GM23338 (cell line): ENCODE measurements around the gene NRROS. TPM values are rescaled to one million over a fixed set of nuclear protein-coding genes. Genes with fewer than 3 reads are reported as not detected.

Experiments used
- ATAC-seq: fragments of 200-7000 bp; cut with Tn5 transposase; 3 replicates; pipeline ENCODE4 v1.9.1; 2020
- DNase-seq: peaks from one replicate; pipeline ENCODE4 v3.0.0-alpha.2; 2015; ENCODE audit warnings: low spot score
- H2AFZ ChIP-seq: fragments of 200-600 bp; sonication (generic); 2 replicates; pipeline ENCODE4 v1.8.0; 2016; ENCODE audit warnings: antibody characterized with exemption, mild to moderate bottlenecking, moderate library complexity
- H3F3A ChIP-seq: fragments of 200-600 bp; sonication (generic); replicated peaks from 2 replicates; pipeline ENCODE4 v1.8.0; 2017; ENCODE audit warnings: antibody characterized with exemption, mixed run types, low read depth
- H3K27ac ChIP-seq: fragments of 200-600 bp; sonication (generic); 2 replicates; pipeline ENCODE4 v1.6.1; 2016; ENCODE audit warnings: low read depth
- H3K27me3 ChIP-seq: fragments of 200-600 bp; sonication (generic); 2 replicates; pipeline ENCODE4 v1.8.0; 2016; ENCODE audit warnings: mild to moderate bottlenecking, mixed run types, moderate library complexity; ENCODE audit not compliant: insufficient read depth
- H3K36me3 ChIP-seq: fragments of 200-600 bp; sonication (generic); 2 replicates; pipeline ENCODE4 v1.8.0; 2016; ENCODE audit warnings: mild to moderate bottlenecking; ENCODE audit not compliant: insufficient read depth
- H3K4me1 ChIP-seq: fragments of 200-600 bp; sonication (generic); 2 replicates; pipeline ENCODE4 v1.8.0; 2016; ENCODE audit warnings: mild to moderate bottlenecking, moderate library complexity; ENCODE audit not compliant: insufficient read depth
- H3K4me2 ChIP-seq: fragments of 200-600 bp; sonication (generic); 2 replicates; pipeline ENCODE4 v1.7.1; 2017; ENCODE audit warnings: mixed run types
- H3K4me3 ChIP-seq: fragments of 200-600 bp; sonication (generic); 2 replicates; pipeline ENCODE4 v1.6.1; 2016; ENCODE audit warnings: mixed run types
- H3K79me2 ChIP-seq: fragments of 200-600 bp; sonication (generic); replicated peaks from 2 replicates; pipeline ENCODE4 v1.8.0; 2017; ENCODE audit warnings: mild to moderate bottlenecking; ENCODE audit not compliant: insufficient read depth
- H3K9me2 ChIP-seq: fragments of 200-600 bp; sonication (generic); 2 replicates; pipeline ENCODE4 v1.8.0; 2017; ENCODE audit not compliant: insufficient read depth
- H4K20me1 ChIP-seq: fragments of 200-600 bp; sonication (generic); replicated peaks from 2 replicates; pipeline ENCODE4 v1.8.0; 2017; ENCODE audit warnings: mild to moderate bottlenecking; ENCODE audit not compliant: insufficient read depth
- H3K27ac Mint-ChIP-seq: 2 replicates; pipeline ENCODE4 v1.8.0; 2020; ENCODE audit warnings: inconsistent platforms, mild to moderate bottlenecking, moderate library complexity, mixed read lengths
- H3K27me3 Mint-ChIP-seq: 3 replicates; pipeline ENCODE4 v1.8.0; 2022; ENCODE audit warnings: low read depth, mild to moderate bottlenecking, moderate library complexity, mixed read lengths, inconsistent platforms; ENCODE audit not compliant: insufficient read depth, poor library complexity
- H3K36me3 Mint-ChIP-seq: 3 replicates; pipeline ENCODE4 v1.8.0; 2021; ENCODE audit warnings: low read depth, mild to moderate bottlenecking, inconsistent platforms, moderate library complexity, mixed read lengths
- H3K4me1 Mint-ChIP-seq: 3 replicates; pipeline ENCODE4 v1.8.0; 2020; ENCODE audit warnings: mild to moderate bottlenecking, inconsistent platforms, mixed read lengths
- H3K4me3 Mint-ChIP-seq: 3 replicates; pipeline ENCODE4 v1.8.0; 2021; ENCODE audit warnings: moderate library complexity, mild to moderate bottlenecking, inconsistent platforms, mixed read lengths
- H3K9me3 Mint-ChIP-seq: 3 replicates; pipeline ENCODE4 v1.8.0; 2020; ENCODE audit warnings: moderate library complexity, mild to moderate bottlenecking, inconsistent platforms, mixed read lengths
- CREB1 ChIP-seq: fragments of 250-450 bp; sonication (Bioruptor Pico); IDR thresholded peaks from 2 replicates; pipeline ENCODE4 v1.5.0; 2020; ENCODE audit warnings: low read depth, mild to moderate bottlenecking, moderate library complexity
- CTCF ChIP-seq, 2 experiments: fragments of 200-600 bp in 1 of 2; sonication (generic) in 1 of 2; conservative IDR thresholded peaks; 2 replicates each; pipeline versions ENCODE4 v1.5.1 to v1.6.1; 2016 to 2017; ENCODE audit warnings: antibody characterized with exemption in 2 of 2, low read depth in 2 of 2, mild to moderate bottlenecking in 2 of 2, moderate library complexity in 1 of 2
- ETS1 ChIP-seq: IDR thresholded peaks from 2 replicates; pipeline ENCODE4 v1.6.1; 2016; ENCODE audit warnings: antibody characterized with exemption
- EZH2 ChIP-seq: fragments of 200-600 bp; sonication (generic); IDR thresholded peaks from one replicate; pipeline ENCODE4 v1.8.0; 2017; ENCODE audit warnings: antibody characterized with exemption, mild to moderate bottlenecking, low read depth; ENCODE audit not compliant: unreplicated experiment
- EZH2phosphoT487 ChIP-seq: fragments of 200-600 bp; sonication (generic); IDR thresholded peaks from one replicate; pipeline ENCODE4 v1.8.1; 2018; ENCODE audit warnings: antibody characterized with exemption; ENCODE audit not compliant: unreplicated experiment
- JUNB ChIP-seq: IDR thresholded peaks from one replicate; pipeline ENCODE4 v1.6.1; 2016; ENCODE audit warnings: antibody characterized with exemption; ENCODE audit not compliant: unreplicated experiment
- NANOG ChIP-seq: IDR thresholded peaks from 2 replicates; pipeline ENCODE4 v1.6.1; 2016; ENCODE audit warnings: antibody characterized with exemption, borderline replicate concordance
- POLR2AphosphoS5 ChIP-seq: IDR thresholded peaks from 2 replicates; pipeline ENCODE4 v1.6.1; 2016; ENCODE audit warnings: antibody characterized with exemption, low read depth
- REST ChIP-seq: IDR thresholded peaks from one replicate; pipeline ENCODE4 v1.6.1; 2018; ENCODE audit warnings: antibody characterized with exemption; ENCODE audit not compliant: unreplicated experiment
- STAT1 ChIP-seq: IDR thresholded peaks from one replicate; pipeline ENCODE4 v1.6.1; 2016; ENCODE audit warnings: antibody characterized with exemption; ENCODE audit not compliant: unreplicated experiment
- ZNF114 ChIP-seq: fragments of 250-450 bp; sonication (Bioruptor Pico); IDR thresholded peaks from 2 replicates; pipeline ENCODE4 v1.5.0; 2020; ENCODE audit warnings: mild to moderate bottlenecking, moderate library complexity
- ZNF331 ChIP-seq: fragments of 250-450 bp; sonication (Bioruptor Pico); IDR thresholded peaks from 2 replicates; pipeline ENCODE4 v1.5.0; 2020; ENCODE audit warnings: low read depth, mild to moderate bottlenecking, moderate library complexity
- ZNF462 ChIP-seq: fragments of 250-450 bp; sonication (Bioruptor Pico); IDR thresholded peaks from 2 replicates; pipeline ENCODE4 v1.5.0; 2020; ENCODE audit warnings: mild to moderate bottlenecking, moderate library complexity
- polyA plus RNA-seq: library from polyadenylated mRNA; unstranded; fragments of >200 nt; fragmentation: Nextera tagmentation; extraction: Ambion mirVana; gene quantifications from 2 replicates; pipeline ENCODE4 v1.2.1, GENCODE V29; 2016
- total RNA-seq: library from RNA; depleted of rRNA; stranded (reverse); fragments of >200 nt; shearing (Covaris generic); gene quantifications from 2 replicates; pipeline ENCODE4 v1.2.3, GENCODE V29; 2014

Gene NRROS
- total and polyA plus RNA-seq, 2 experiments from 2014 or later, result 2.3 to 8.5 TPM

GRCh38 chr3:196656213-196656612, 16.7 kb downstream of the NRROS start (continued):
- TF ChIP-seq ZNF462 (CRISPR knock-in tag) (no peak), ZNF331 (CRISPR knock-in tag) (no peak), NANOG (no peak), EZH2 (no peak), JUNB (no peak), ZNF114 (CRISPR knock-in tag) (no peak), ETS1 (no peak), CREB1 (CRISPR knock-in tag) (no peak)

- H3K36me3 Mint-ChIP-seq, result peaks cover 13% of the 10 kb centered on the region; the same call in 2 of the 3 replicates
- Histone ChIP-seq H3K4me3 (no peak overlapping the region), H3K4me2 (no peak overlapping the region), H4K20me1 (no peaks in the 10 kb centered on the region), H3F3A (no peaks in the 10 kb centered on the region), H3K9me2 (no peaks in the 10 kb centered on the region), H3K36me3 (no peaks in the 10 kb centered on the region), H3K27me3 (no peaks in the 10 kb centered on the region), H3K79me2 (no peaks in the 10 kb centered on the region), H3K27ac (no peak overlapping the region), H3K4me1 (peaks cover 3% of the 10 kb centered on the region), H2AFZ (no peak overlapping the region)
- no peaks in the 10 kb centered on the region for H3K9me3 Mint-ChIP-seq
- no peak overlapping the region for H3K27ac Mint-ChIP-seq
- no peak overlapping the region for H3K4me3 Mint-ChIP-seq
- H3K27me3 Mint-ChIP-seq, result peaks cover 10% of the 10 kb centered on the region
- peaks cover 8% of the 10 kb centered on the region; the same call in 1 of the 3 replicates for H3K4me1 Mint-ChIP-seq
- ATAC-seq (no peak), DNase-seq (no peak)
- TF ChIP-seq CTCF (conservative IDR thresholded peaks at IDR 0.05; ENCODE audit: low read depth in 2 of 2) (no peak), REST (no peak), JUNB (no peak), POLR2AphosphoS5 (no peak), ZNF114 (CRISPR knock-in tag) (no peak), EZH2 (no peak), STAT1 (no peak), EZH2phosphoT487 (no peak), NANOG (no peak)
Observed at GRCh38 chr3:196659901-196660351, 20.4 kb downstream of the NRROS start.
